ENCODE measurements around the gene GCC1. TPM values are rescaled to one million over a fixed set of nuclear protein-coding genes. Genes with fewer than 3 reads are reported as not detected.

Gene GCC1
- total RNA-seq, 4 donors from 2014 or later, result 13.5 to 17.3 (median 14.9) TPM

DNA sequence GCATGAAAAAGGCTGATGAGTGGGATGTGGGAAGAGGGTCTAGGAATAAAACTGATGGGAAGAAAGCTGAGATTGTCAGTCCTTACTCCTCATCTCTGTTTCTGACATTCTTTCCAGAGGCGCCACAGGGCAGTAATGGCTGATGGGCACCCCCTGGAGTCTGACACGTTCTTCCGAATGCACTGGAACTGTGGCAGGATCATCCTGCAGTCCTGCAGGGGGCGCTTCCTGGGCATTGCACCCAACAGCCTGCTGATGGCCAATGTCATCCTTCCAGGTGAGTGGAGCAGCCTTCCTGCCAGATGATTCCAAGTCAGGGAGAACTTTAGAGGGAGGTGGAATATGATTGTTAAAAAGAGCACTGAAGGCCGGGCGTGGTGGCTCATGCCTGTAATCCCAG lies 12.9 kb upstream of the GCC1 start:
- TF ChIP-seq POLR2A (IDR thresholded peaks at IDR 0.05) (no peak), CTCF (IDR thresholded peaks at IDR 0.05) (peak in 1 of 6 experiments; percentile 23)
- Histone ChIP-seq H3K27ac (no peak overlapping the region), H3K4me3 (no peak overlapping the region), H3K27me3 (no peaks in the 10 kb centered on the region), H3K9me3 (no peaks in the 10 kb centered on the region), H3K36me3 (no peaks in the 10 kb centered on the region), H3K4me1 (no peaks in the 10 kb centered on the region)
- WGBS, 2 donors, result 52 to 68% methylated on average over 4 to 6 of the region's 6 CpGs
- intact Hi-C loops (cut with DNase I), result loop anchor here (10.0 kb wide), 1 partner anchor 46 kb away; no protein-coding TSS in a partner anchor
- DNase-seq, result no peak

- Histone ChIP-seq H3K27me3 (no peaks in the 10 kb centered on the region), H3K27ac (no peak overlapping the region), H3K9me3 (no peaks in the 10 kb centered on the region), H3K4me1 (no peaks in the 10 kb centered on the region), H3K4me3 (no peak overlapping the region), H3K36me3 (peaks cover 10 to 22% (median 10%) of the 10 kb centered on the region in 3 donors)
- no peak for TF ChIP-seq POLR2A (IDR thresholded peaks at IDR 0.05)
- no peak for TF ChIP-seq CTCF (IDR thresholded peaks at IDR 0.05)
- intact Hi-C loops (cut with DNase I), result loop anchor here (10.0 kb wide), 1 partner anchor 49 kb away; no protein-coding TSS in a partner anchor
- WGBS, 2 donors, result 94 to 100% methylated on average over 1 to 3 of the region's 5 CpGs
- DNase-seq, result no peak
Measured at GRCh38 chr7:127595737-127596136, 10.3 kb upstream of the GCC1 start.

DNA sequence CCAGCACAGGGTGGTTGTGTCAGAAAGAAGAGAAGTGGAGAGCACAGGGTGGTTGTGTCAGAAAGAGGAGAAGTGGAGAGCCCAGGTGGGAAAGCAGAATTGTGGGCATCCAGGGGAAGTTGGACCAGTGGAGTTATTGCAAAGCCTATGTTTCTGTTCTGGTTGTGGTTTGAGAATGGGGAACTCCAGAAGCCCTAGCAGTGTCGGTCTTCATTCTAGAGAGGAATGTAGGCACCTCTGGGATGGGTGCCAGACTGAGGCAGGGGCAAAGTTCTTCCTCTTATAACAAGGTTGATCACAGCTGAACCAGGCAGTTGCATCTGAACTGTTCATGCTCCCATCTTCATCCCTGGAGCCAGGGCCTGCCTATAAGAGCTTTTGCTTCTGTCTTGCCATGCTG lies 9.1 kb upstream of the GCC1 start:
- no peak for DNase-seq
- Histone ChIP-seq H3K4me1 (peaks cover 3 to 9% (median 4%) of the 10 kb centered on the region in 3 donors), H3K27ac (no peak overlapping the region), H3K9me3 (no peaks in the 10 kb centered on the region), H3K36me3 (peaks cover 10 to 34% (median 11%) of the 10 kb centered on the region in 3 donors), H3K4me3 (no peak overlapping the region), H3K27me3 (no peaks in the 10 kb centered on the region)
- intact Hi-C loops (cut with DNase I), result loop anchor here (10.0 kb wide), 1 partner anchor 50 kb away; no protein-coding TSS in a partner anchor
- WGBS, 2 donors, result 29 to 44% methylated on average over 1 of the region's 1 CpG
- TF ChIP-seq POLR2A (IDR thresholded peaks at IDR 0.05) (no peak), CTCF (IDR thresholded peaks at IDR 0.05) (no peak)

DNA sequence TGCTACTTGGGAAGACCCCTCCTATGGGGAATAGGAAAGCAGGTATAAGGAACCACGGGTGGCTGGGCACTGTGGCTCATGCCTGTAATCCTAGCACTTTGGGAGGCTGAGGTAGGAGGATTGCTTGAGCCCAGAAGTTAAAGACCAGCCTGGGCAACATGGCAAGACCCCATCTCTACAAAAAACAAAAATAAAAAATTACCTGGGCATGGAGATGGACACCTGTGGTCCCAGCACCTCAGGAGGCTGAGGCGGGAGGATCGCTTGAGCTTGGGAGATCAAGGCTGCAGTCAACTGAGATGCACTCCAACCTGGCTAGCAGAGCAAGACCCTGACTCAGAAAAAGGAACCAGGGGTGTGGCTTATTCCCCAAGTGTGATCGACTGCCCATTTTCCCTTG lies 7.2 kb upstream of the GCC1 start:
- H3K4me3 ChIP-seq, result no peak overlapping the region
- peaks cover 9 to 22% (median 13%) of the 10 kb centered on the region in 3 donors for H3K4me1 ChIP-seq
- intact Hi-C loops (cut with DNase I), result loop anchor here (10.0 kb wide), 1 partner anchor 52 kb away; no protein-coding TSS in a partner anchor
- H3K27me3 ChIP-seq, result no peaks in the 10 kb centered on the region
- H3K27ac ChIP-seq, result no peak overlapping the region
- H3K36me3 ChIP-seq, result peaks cover 10 to 35% (median 11%) of the 10 kb centered on the region in 3 donors
- H3K9me3 ChIP-seq, result no peaks in the 10 kb centered on the region
- DNase-seq, result no peak
- TF ChIP-seq CTCF (IDR thresholded peaks at IDR 0.05) (no peak), POLR2A (IDR thresholded peaks at IDR 0.05) (no peak)
- 71 to 72% methylated on average over 4 of the region's 4 CpGs for WGBS, 2 donors

DNA sequence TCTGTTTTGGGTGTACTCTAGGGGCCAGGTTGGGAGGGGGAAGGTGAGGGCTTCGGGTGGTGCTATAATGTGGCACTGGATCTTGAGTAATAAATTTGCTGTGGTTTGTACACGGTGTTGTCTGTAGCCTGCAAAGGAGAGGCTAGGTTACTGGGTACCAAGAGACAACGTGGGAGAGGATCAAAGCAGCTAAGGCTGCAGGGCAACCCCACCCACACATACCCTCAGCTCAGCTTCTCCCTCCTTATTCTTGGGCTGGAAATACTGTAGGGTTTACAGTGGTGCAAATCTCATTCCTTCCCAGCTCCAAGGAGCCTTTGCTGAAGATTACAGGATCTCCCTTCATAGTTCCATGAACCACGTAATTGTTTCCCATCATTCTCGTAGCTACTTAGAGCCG lies 6.2 kb upstream of the GCC1 start:
- Histone ChIP-seq H3K36me3 (peaks cover 10 to 35% (median 11%) of the 10 kb centered on the region in 3 donors), H3K27ac (no peak overlapping the region), H3K4me1 (peaks cover 9 to 27% (median 13%) of the 10 kb centered on the region in 3 donors), H3K9me3 (no peaks in the 10 kb centered on the region), H3K4me3 (no peak overlapping the region), H3K27me3 (no peaks in the 10 kb centered on the region)
- DNase-seq, result no peak
- WGBS, 2 donors, result 77 to 80% methylated on average over 6 of the region's 6 CpGs
- TF ChIP-seq POLR2A (IDR thresholded peaks at IDR 0.05), result no peak
- intact Hi-C loops (cut with DNase I), result loop anchor here (10.0 kb wide), 1 partner anchor 53 kb away; no protein-coding TSS in a partner anchor

All from esophagus squamous epithelium (tissue), 5 donors.